ENCODE measurements around the gene TEK.

GRCh38 chr9:27258662-27259061 lies 149.6 kb downstream of the TEK start:
- TF ChIP-seq, protein P1, sequence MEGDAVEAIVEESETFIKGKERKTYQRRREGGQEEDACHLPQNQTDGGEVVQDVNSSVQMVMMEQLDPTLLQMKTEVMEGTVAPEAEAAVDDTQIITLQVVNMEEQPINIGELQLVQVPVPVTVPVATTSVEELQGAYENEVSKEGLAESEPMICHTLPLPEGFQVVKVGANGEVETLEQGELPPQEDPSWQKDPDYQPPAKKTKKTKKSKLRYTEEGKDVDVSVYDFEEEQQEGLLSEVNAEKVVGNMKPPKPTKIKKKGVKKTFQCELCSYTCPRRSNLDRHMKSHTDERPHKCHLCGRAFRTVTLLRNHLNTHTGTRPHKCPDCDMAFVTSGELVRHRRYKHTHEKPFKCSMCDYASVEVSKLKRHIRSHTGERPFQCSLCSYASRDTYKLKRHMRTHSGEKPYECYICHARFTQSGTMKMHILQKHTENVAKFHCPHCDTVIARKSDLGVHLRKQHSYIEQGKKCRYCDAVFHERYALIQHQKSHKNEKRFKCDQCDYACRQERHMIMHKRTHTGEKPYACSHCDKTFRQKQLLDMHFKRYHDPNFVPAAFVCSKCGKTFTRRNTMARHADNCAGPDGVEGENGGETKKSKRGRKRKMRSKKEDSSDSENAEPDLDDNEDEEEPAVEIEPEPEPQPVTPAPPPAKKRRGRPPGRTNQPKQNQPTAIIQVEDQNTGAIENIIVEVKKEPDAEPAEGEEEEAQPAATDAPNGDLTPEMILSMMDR (IDR thresholded peaks at IDR 0.05), result no peak
- no peak for TF ChIP-seq POLR2A (IDR thresholded peaks at IDR 0.05)

All from testis (tissue), 2 donors.